ENCODE results near the gene PRSS8.

The PRSS8 gene

GRCh38 chr16:31082368-31083045 is 53.0 kb downstream of the PRSS8 start:
- no peak for DNase-seq (ENCODE audit: low read depth, low spot score)
